Duodenal mucosa (tissue), 2 donors: ENCODE data around the gene PHF13.
A peak's percentile ranks its signal among the peaks of the same experiment; 100 is the strongest.

ENCODE experiments used
- H3K27ac ChIP-seq: one replicate; pipeline ENCODE4 v1.7.0; 2013; ENCODE audit warnings: low read depth, low read length
- H3K27me3 ChIP-seq, 2 donors: one replicate each; pipeline ENCODE4 v1.7.0; 2013; ENCODE audit warnings: low read length in 2 of 2, control low read depth in 1 of 2; ENCODE audit not compliant: insufficient read depth in 2 of 2, control insufficient read depth in 1 of 2
- H3K36me3 ChIP-seq, 2 donors: one replicate each; pipeline ENCODE4 v1.7.0; 2013; ENCODE audit warnings: low read length in 2 of 2, control low read depth in 1 of 2; ENCODE audit not compliant: insufficient read depth in 2 of 2, control insufficient read depth in 1 of 2
- H3K4me1 ChIP-seq, 2 donors: one replicate each; pipeline ENCODE4 v1.7.0; 2013; ENCODE audit warnings: low read length in 2 of 2, control low read depth in 1 of 2; ENCODE audit not compliant: insufficient read depth in 2 of 2, control insufficient read depth in 1 of 2
- H3K4me3 ChIP-seq, 2 donors: one replicate each; pipeline ENCODE4 v1.7.0; 2013; ENCODE audit warnings: low read length in 2 of 2, low read depth in 1 of 2
- H3K9ac ChIP-seq, 2 donors: one replicate each; pipeline ENCODE4 v1.7.0; 2013; ENCODE audit warnings: low read length in 2 of 2, low read depth in 1 of 2
- H3K9me3 ChIP-seq, 2 donors: one replicate each; pipeline ENCODE4 v1.7.0; 2013; ENCODE audit warnings: low read length in 2 of 2, control low read depth in 1 of 2; ENCODE audit not compliant: control insufficient read depth in 1 of 2

Gene PHF13

GRCh38 chr1:6579374-6580118 lies 34.0 kb upstream of the PHF13 start, which contains the start of gene ZBTB48:
Gene ZBTB48, plus strand, starts transcription at chr1:6579994. Its CDS starts 616 bp downstream, at chr1:6580610.
- peak within 1 kb of the TSS; percentile 91 for H3K27ac ChIP-seq
- H3K27me3 ChIP-seq = no peaks in the 10 kb centered on the region
- no peaks in the 10 kb centered on the region for H3K36me3 ChIP-seq
- peak within 1 kb of the TSS; percentile 56 to 81 for H3K9ac ChIP-seq
- H3K4me3 ChIP-seq = peak within 1 kb of the TSS; percentile 75 to 90
- H3K4me1 ChIP-seq = peaks cover 29 to 40% of the 10 kb centered on the region in 2 donors
- no peaks in the 10 kb centered on the region for H3K9me3 ChIP-seq

DNA sequence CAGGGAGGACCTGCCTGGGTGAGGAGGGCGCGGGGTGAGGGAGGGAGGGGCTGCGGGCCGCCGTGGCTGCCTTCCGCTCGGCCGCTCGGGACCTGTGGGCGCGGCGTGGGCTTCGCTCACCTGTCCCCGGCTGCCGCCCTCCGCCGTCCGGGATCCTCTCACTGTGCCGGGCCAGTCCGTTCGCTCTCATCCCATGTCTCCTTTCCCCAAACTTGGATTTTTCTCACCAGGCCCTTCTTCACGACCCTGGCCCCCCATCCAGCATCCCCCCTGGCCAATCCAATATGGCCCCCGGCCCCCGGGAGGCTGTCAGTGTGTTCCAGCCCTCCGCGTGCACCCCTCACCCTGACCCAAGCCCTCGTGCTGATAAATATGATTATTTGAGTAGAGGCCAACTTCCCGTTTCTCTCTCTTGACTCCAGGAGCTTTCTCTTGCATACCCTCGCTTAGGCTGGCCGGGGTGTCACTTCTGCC lies 33.4 kb upstream of the PHF13 start:
- H3K27ac ChIP-seq = peak overlapping the region; percentile 91
- H3K4me1 ChIP-seq = peaks cover 29 to 41% of the 10 kb centered on the region in 2 donors
- H3K36me3 ChIP-seq = no peaks in the 10 kb centered on the region
- peak overlapping the region; percentile 56 to 81 for H3K9ac ChIP-seq
- no peaks in the 10 kb centered on the region for H3K27me3 ChIP-seq
- no peaks in the 10 kb centered on the region for H3K9me3 ChIP-seq
- peak overlapping the region; percentile 75 to 90 for H3K4me3 ChIP-seq

DNA sequence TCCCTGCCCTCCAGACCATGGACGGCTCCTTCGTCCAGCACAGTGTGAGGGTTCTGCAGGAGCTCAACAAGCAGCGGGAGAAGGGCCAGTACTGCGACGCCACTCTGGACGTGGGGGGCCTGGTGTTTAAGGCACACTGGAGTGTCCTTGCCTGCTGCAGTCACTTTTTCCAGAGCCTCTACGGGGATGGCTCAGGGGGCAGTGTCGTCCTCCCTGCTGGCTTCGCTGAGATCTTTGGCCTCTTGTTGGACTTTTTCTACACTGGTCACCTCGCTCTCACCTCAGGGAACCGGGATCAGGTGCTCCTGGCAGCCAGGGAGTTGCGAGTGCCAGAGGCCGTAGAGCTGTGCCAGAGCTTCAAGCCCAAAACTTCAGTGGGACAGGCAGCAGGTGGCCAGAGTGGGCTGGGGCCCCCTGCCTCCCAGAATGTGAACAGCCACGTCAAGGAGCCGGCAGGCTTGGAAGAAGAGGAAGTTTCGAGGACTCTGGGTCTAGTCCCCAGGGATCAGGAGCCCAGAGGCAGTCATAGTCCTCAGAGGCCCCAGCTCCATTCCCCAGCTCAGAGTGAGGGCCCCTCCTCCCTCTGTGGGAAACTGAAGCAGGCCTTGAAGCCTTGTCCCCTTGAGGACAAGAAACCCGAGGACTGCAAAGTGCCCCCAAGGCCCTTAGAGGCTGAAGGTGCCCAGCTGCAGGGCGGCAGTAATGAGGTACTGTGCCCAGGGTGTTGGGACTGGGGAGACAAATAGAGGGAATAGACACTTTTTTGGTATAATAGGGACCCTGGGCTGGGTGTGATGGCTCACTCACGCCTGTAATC lies 32.7 kb upstream of the PHF13 start:
- no peaks in the 10 kb centered on the region for H3K36me3 ChIP-seq
- H3K27ac ChIP-seq = peak overlapping the region; percentile 52
- H3K4me1 ChIP-seq = peaks cover 29 to 41% of the 10 kb centered on the region in 2 donors
- no peaks in the 10 kb centered on the region for H3K27me3 ChIP-seq
- peak overlapping the region; percentile 56 to 81 for H3K9ac ChIP-seq
- peak overlapping the region; percentile 75 to 90 for H3K4me3 ChIP-seq
- H3K9me3 ChIP-seq = no peaks in the 10 kb centered on the region

DNA sequence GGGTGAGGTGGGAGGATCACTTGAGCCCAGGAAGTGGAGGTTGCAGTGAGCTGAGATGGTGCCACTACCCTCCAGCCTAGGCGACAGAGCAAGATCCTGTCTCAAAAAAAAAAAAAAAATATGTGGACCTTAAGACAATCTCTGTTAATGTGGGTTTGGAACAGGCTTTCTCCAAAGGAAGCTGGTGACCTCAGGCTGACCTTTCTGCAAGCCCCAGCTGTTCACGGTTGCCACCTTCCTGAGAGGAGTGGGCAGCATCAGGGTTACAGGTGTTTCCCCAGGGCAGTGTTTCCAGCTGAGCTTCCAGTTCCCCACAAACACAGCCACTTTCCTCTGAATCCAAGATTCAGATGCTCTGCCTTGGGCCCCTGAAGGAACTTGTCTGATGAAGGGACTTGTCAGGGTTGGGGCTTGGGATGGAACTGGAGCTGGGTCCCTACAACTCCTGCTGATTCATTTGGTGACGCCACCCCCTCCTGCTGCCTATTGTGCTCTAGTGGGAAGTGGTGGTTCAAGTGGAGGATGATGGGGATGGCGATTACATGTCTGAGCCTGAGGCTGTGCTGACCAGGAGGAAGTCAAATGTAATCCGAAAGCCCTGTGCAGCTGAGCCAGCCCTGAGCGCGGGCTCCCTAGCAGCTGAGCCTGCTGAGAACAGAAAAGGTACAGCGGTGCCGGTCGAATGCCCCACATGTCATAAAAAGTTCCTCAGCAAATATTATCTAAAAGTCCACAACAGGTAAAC lies 31.8 kb upstream of the PHF13 start:
- H3K36me3 ChIP-seq = peaks cover 0 to 3% of the 10 kb centered on the region in 2 donors
- peaks cover 29 to 41% of the 10 kb centered on the region in 2 donors for H3K4me1 ChIP-seq
- H3K27me3 ChIP-seq = no peaks in the 10 kb centered on the region
- peak overlapping the region; percentile 6 to 55 for H3K9ac ChIP-seq
- no peaks in the 10 kb centered on the region for H3K9me3 ChIP-seq
- H3K27ac ChIP-seq = peak overlapping the region; percentile 50
- peak overlapping the region; percentile 8 to 75 for H3K4me3 ChIP-seq

- Histone ChIP-seq H3K36me3 (peaks cover 0 to 7% of the 10 kb centered on the region in 2 donors), H3K9ac (peak overlapping the region; percentile 6 to 55), H3K27ac (peak overlapping the region; percentile 50), H3K4me1 (peaks cover 31 to 42% of the 10 kb centered on the region in 2 donors), H3K27me3 (no peaks in the 10 kb centered on the region), H3K9me3 (no peaks in the 10 kb centered on the region), H3K4me3 (peak overlapping the region; percentile 8 to 75)
These were observed 31.2 kb upstream of the PHF13 start for GRCh38 chr1:6582370-6582769.

GRCh38 chr1:6584126-6585080 lies 29.1 kb upstream of the PHF13 start:
- no peaks in the 10 kb centered on the region for H3K27me3 ChIP-seq
- H3K27ac ChIP-seq = no peak overlapping the region
- no peaks in the 10 kb centered on the region for H3K9me3 ChIP-seq
- peaks cover 36 to 43% of the 10 kb centered on the region in 2 donors for H3K4me1 ChIP-seq
- H3K9ac ChIP-seq = no peak overlapping the region
- H3K36me3 ChIP-seq = peaks cover 14 to 28% of the 10 kb centered on the region in 2 donors
- H3K4me3 ChIP-seq = no peak overlapping the region

DNA sequence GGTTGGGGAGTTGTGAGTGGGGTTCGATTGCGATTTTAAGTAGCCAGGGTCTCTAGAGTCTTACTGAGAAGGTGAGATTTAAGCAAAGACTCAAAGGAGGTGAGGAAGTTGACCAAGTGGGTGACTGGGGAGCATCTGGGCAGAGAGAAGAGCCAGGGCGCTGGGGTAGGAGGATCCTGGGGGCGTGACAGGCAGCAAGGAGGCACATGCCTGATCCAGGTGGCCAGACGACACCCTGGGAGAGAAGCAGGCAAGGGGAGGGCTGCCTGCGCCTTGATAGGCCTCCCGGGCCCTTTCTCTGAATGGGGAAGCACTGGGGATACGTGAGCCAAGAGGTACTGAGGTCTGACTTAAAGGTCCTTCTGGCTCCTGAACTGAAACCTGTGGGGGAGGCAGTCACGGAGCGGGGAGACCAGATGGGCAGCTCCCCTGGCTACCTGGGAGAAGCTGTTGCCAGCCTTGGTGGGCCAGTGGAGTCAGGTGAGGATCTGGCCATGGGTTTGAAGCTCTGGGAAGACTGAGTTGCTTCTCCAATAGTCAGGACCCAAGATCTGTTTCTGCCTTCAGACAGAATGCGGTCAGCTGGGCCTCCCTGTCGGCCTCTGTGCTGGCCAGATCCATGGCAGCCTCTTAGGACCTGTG lies 28.3 kb upstream of the PHF13 start:
- H3K36me3 ChIP-seq = peaks cover 20 to 36% of the 10 kb centered on the region in 2 donors
- no peak overlapping the region for H3K4me3 ChIP-seq
- H3K27ac ChIP-seq = no peak overlapping the region
- H3K9ac ChIP-seq = no peak overlapping the region
- peaks cover 35 to 40% of the 10 kb centered on the region in 2 donors for H3K4me1 ChIP-seq
- H3K9me3 ChIP-seq = no peaks in the 10 kb centered on the region
- no peaks in the 10 kb centered on the region for H3K27me3 ChIP-seq

DNA sequence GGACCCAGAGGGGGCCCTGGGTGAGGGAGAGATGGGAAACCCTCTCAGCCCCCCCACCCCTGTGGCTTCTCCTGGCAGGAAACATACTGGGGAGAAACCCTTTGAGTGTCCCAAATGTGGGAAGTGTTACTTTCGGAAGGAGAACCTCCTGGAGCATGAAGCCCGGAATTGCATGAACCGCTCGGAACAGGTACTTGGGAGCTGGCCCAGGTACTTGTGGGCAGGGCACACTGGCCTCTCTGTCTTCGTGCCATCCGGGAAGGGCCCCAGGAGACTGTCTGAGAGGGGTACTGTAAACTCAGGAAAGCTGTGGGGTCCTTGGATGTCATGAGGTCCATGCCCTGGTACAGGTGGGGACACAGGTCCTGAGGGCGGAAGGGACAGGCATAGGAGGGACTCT lies 27.7 kb upstream of the PHF13 start:
- Histone ChIP-seq H3K9me3 (no peaks in the 10 kb centered on the region), H3K4me3 (no peak overlapping the region), H3K36me3 (peaks cover 23 to 37% of the 10 kb centered on the region in 2 donors), H3K9ac (no peak overlapping the region), H3K4me1 (peaks cover 31 to 35% of the 10 kb centered on the region in 2 donors), H3K27me3 (no peaks in the 10 kb centered on the region), H3K27ac (no peak overlapping the region)
